WTC11 (cell line): Measurements from ENCODE around the gene ENO3. TPM values are rescaled to one million over a fixed set of nuclear protein-coding genes. Genes with fewer than 3 reads are reported as not detected.

Experiments used
- ATAC-seq: fragments of 200-7000 bp; cut with Tn5 transposase; 2 replicates; pipeline ENCODE4 v1.10.0; 2021; ENCODE audit warnings: mild to moderate bottlenecking, moderate library complexity
- CTCF ChIA-PET: fragments of 300-600 bp; sonication (Branson Sonifier 250); formaldehyde crosslinking; loops from one replicate; lab custom pipeline; 2021; ENCODE audit warnings: antibody characterized with exemption; lab: Charles Lee
- POLR2A ChIA-PET: fragments of 350-600 bp; sonication (Branson Sonifier 250); formaldehyde crosslinking; loops from one replicate; lab custom pipeline; 2021; ENCODE audit warnings: antibody characterized with exemption; lab: Charles Lee
- DNase-seq: peaks from one replicate; pipeline ENCODE4 v3.0.0; 2021; ENCODE audit warnings: low spot score
- H3K27ac Mint-ChIP-seq: 2 replicates; pipeline ENCODE4 v1.8.0; 2021; ENCODE audit warnings: mixed read lengths
- H3K27me3 Mint-ChIP-seq: 2 replicates; pipeline ENCODE4 v1.8.0; 2021; ENCODE audit warnings: low read depth, mild to moderate bottlenecking, moderate library complexity, mixed read lengths
- H3K36me3 Mint-ChIP-seq: 2 replicates; pipeline ENCODE4 v1.8.0; 2021; ENCODE audit warnings: mixed read lengths
- H3K4me1 Mint-ChIP-seq: 2 replicates; pipeline ENCODE4 v1.8.0; 2022; ENCODE audit warnings: mixed read lengths
- H3K4me3 Mint-ChIP-seq: 2 replicates; pipeline ENCODE4 v1.8.0; 2021; ENCODE audit warnings: mild to moderate bottlenecking, moderate library complexity, mixed read lengths
- H3K9me3 Mint-ChIP-seq: 2 replicates; pipeline ENCODE4 v1.8.0; 2021; ENCODE audit warnings: mixed read lengths
- ATF3 ChIP-seq: sonication (generic); formaldehyde crosslinking; conservative IDR thresholded peaks from 2 replicates; pipeline ENCODE4 v1.8.1; 2022; ENCODE audit warnings: mild to moderate bottlenecking, missing genetic modification reagents
- ATF6 ChIP-seq: sonication (generic); formaldehyde crosslinking; IDR thresholded peaks from 2 replicates; pipeline ENCODE4 v1.8.1; 2023; ENCODE audit warnings: mild to moderate bottlenecking, missing genetic modification reagents
- CREB1 ChIP-seq: sonication (generic); formaldehyde crosslinking; IDR thresholded peaks from 2 replicates; pipeline ENCODE4 v1.8.0; 2023; ENCODE audit warnings: mild to moderate bottlenecking, missing genetic modification reagents
- E2F1 ChIP-seq: sonication (generic); formaldehyde crosslinking; IDR thresholded peaks from 2 replicates; pipeline ENCODE4 v1.8.0; 2022; ENCODE audit warnings: mild to moderate bottlenecking, missing genetic modification reagents
- ERG ChIP-seq: fragments of 250-450 bp; sonication (Bioruptor Pico); IDR thresholded peaks from 2 replicates; pipeline ENCODE4 v1.8.0; 2021; ENCODE audit warnings: mild to moderate bottlenecking
- GABPB1 ChIP-seq: sonication (generic); formaldehyde crosslinking; IDR thresholded peaks from 2 replicates; pipeline ENCODE4 v1.8.1; 2023; ENCODE audit warnings: mild to moderate bottlenecking, missing genetic modification reagents
- KAT7 ChIP-seq: sonication (generic); formaldehyde crosslinking; IDR thresholded peaks from 2 replicates; pipeline ENCODE4 v1.8.1; 2023; ENCODE audit warnings: missing genetic modification reagents, mild to moderate bottlenecking, borderline replicate concordance
- PRRX2 ChIP-seq: fragments of 250-450 bp; sonication (Bioruptor Pico); IDR thresholded peaks from 2 replicates; pipeline ENCODE4 v1.8.0; 2021; ENCODE audit warnings: mild to moderate bottlenecking
- TCF7 ChIP-seq: sonication (generic); formaldehyde crosslinking; IDR thresholded peaks from 2 replicates; pipeline ENCODE4 v1.8.0; 2022; ENCODE audit warnings: mild to moderate bottlenecking, low read depth, missing genetic modification reagents, moderate library complexity
- ZBTB43 ChIP-seq: sonication (generic); formaldehyde crosslinking; IDR thresholded peaks from 2 replicates; pipeline ENCODE4 v1.8.1; 2023; ENCODE audit warnings: mild to moderate bottlenecking, missing genetic modification reagents
- ZNF423 ChIP-seq: fragments of 250-450 bp; sonication (Bioruptor Pico); IDR thresholded peaks from 2 replicates; pipeline ENCODE4 v2.1.2; 2022; ENCODE audit warnings: mild to moderate bottlenecking, moderate library complexity
- total RNA-seq: library from RNA; stranded (reverse); gene quantifications from 3 replicates; pipeline ENCODE4 v1.2.3, GENCODE V29; 2021
- TF ChIP-seq, protein P1 (sequence below): sonication (generic); formaldehyde crosslinking; IDR thresholded peaks from 2 replicates; pipeline ENCODE4 v1.8.0; 2023; ENCODE audit warnings: mild to moderate bottlenecking, missing genetic modification reagents
- TF ChIP-seq, protein P2 (sequence below): sonication (generic); formaldehyde crosslinking; IDR thresholded peaks from 2 replicates; pipeline ENCODE4 v1.8.1; 2022; ENCODE audit warnings: mild to moderate bottlenecking, moderate library complexity, missing genetic modification reagents
- TF ChIP-seq, protein P3 (sequence below): sonication (generic); formaldehyde crosslinking; IDR thresholded peaks from 2 replicates; pipeline ENCODE4 v1.8.1; 2023; ENCODE audit warnings: mild to moderate bottlenecking, moderate library complexity, missing genetic modification reagents
- TF ChIP-seq, protein P4 (sequence below): sonication (generic); formaldehyde crosslinking; IDR thresholded peaks from 2 replicates; pipeline ENCODE4 v1.8.1; 2023; ENCODE audit warnings: mild to moderate bottlenecking, missing genetic modification reagents, borderline replicate concordance
- TF ChIP-seq, protein P5 (sequence below): sonication (generic); formaldehyde crosslinking; IDR thresholded peaks from 2 replicates; pipeline ENCODE4 v1.8.0; 2022; ENCODE audit warnings: mild to moderate bottlenecking, missing genetic modification reagents
- TF ChIP-seq, protein P6 (sequence below): fragments of 250-450 bp; sonication (Bioruptor Pico); IDR thresholded peaks from 2 replicates; pipeline ENCODE4 v1.9.0; 2021; ENCODE audit warnings: moderate library complexity, mild to moderate bottlenecking, inconsistent platforms, borderline replicate concordance

The ENO3 gene
- total RNA-seq, 1 experiment from 2014 or later = 30.9 TPM

- Mint-ChIP-seq H3K4me1 (peaks cover 13% of the 10 kb centered on the region), H3K36me3 (peaks cover 60% of the 10 kb centered on the region), H3K9me3 (no peaks in the 10 kb centered on the region), H3K4me3 (no peak overlapping the region), H3K27me3 (no peaks in the 10 kb centered on the region), H3K27ac (no peak overlapping the region)
- ChIA-PET POLR2A (no interaction called here), CTCF (no interaction called here)
- ATAC-seq (no peak), DNase-seq (no peak)
- TF ChIP-seq ERG (CRISPR knock-in tag) (no peak), KAT7 (no peak), GABPB1 (no peak), ATF3 (CRISPR knock-in tag) (no peak), TCF7 (no peak), E2F1 (CRISPR knock-in tag) (no peak), ZNF423 (CRISPR knock-in tag) (no peak), ATF6 (CRISPR knock-in tag) (no peak), PRRX2 (no peak), ZBTB43 (CRISPR knock-in tag) (no peak), CREB1 (no peak)
- TF ChIP-seq, protein P1, sequence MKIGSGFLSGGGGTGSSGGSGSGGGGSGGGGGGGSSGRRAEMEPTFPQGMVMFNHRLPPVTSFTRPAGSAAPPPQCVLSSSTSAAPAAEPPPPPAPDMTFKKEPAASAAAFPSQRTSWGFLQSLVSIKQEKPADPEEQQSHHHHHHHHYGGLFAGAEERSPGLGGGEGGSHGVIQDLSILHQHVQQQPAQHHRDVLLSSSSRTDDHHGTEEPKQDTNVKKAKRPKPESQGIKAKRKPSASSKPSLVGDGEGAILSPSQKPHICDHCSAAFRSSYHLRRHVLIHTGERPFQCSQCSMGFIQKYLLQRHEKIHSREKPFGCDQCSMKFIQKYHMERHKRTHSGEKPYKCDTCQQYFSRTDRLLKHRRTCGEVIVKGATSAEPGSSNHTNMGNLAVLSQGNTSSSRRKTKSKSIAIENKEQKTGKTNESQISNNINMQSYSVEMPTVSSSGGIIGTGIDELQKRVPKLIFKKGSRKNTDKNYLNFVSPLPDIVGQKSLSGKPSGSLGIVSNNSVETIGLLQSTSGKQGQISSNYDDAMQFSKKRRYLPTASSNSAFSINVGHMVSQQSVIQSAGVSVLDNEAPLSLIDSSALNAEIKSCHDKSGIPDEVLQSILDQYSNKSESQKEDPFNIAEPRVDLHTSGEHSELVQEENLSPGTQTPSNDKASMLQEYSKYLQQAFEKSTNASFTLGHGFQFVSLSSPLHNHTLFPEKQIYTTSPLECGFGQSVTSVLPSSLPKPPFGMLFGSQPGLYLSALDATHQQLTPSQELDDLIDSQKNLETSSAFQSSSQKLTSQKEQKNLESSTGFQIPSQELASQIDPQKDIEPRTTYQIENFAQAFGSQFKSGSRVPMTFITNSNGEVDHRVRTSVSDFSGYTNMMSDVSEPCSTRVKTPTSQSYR (CRISPR knock-in tag) = no peak
- TF ChIP-seq, protein P2, sequence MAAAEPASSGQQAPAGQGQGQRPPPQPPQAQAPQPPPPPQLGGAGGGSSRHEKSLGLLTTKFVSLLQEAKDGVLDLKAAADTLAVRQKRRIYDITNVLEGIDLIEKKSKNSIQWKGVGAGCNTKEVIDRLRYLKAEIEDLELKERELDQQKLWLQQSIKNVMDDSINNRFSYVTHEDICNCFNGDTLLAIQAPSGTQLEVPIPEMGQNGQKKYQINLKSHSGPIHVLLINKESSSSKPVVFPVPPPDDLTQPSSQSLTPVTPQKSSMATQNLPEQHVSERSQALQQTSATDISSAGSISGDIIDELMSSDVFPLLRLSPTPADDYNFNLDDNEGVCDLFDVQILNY = no peak
- TF ChIP-seq, protein P3, sequence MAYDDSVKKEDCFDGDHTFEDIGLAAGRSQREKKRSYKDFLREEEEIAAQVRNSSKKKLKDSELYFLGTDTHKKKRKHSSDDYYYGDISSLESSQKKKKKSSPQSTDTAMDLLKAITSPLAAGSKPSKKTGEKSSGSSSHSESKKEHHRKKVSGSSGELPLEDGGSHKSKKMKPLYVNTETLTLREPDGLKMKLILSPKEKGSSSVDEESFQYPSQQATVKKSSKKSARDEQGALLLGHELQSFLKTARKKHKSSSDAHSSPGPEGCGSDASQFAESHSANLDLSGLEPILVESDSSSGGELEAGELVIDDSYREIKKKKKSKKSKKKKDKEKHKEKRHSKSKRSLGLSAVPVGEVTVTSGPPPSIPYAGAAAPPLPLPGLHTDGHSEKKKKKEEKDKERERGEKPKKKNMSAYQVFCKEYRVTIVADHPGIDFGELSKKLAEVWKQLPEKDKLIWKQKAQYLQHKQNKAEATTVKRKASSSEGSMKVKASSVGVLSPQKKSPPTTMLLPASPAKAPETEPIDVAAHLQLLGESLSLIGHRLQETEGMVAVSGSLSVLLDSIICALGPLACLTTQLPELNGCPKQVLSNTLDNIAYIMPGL (CRISPR knock-in tag) = no peak
- TF ChIP-seq, protein P4, sequence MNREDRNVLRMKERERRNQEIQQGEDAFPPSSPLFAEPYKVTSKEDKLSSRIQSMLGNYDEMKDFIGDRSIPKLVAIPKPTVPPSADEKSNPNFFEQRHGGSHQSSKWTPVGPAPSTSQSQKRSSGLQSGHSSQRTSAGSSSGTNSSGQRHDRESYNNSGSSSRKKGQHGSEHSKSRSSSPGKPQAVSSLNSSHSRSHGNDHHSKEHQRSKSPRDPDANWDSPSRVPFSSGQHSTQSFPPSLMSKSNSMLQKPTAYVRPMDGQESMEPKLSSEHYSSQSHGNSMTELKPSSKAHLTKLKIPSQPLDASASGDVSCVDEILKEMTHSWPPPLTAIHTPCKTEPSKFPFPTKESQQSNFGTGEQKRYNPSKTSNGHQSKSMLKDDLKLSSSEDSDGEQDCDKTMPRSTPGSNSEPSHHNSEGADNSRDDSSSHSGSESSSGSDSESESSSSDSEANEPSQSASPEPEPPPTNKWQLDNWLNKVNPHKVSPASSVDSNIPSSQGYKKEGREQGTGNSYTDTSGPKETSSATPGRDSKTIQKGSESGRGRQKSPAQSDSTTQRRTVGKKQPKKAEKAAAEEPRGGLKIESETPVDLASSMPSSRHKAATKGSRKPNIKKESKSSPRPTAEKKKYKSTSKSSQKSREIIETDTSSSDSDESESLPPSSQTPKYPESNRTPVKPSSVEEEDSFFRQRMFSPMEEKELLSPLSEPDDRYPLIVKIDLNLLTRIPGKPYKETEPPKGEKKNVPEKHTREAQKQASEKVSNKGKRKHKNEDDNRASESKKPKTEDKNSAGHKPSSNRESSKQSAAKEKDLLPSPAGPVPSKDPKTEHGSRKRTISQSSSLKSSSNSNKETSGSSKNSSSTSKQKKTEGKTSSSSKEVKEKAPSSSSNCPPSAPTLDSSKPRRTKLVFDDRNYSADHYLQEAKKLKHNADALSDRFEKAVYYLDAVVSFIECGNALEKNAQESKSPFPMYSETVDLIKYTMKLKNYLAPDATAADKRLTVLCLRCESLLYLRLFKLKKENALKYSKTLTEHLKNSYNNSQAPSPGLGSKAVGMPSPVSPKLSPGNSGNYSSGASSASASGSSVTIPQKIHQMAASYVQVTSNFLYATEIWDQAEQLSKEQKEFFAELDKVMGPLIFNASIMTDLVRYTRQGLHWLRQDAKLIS (CRISPR knock-in tag) = no peak
- TF ChIP-seq, protein P5, sequence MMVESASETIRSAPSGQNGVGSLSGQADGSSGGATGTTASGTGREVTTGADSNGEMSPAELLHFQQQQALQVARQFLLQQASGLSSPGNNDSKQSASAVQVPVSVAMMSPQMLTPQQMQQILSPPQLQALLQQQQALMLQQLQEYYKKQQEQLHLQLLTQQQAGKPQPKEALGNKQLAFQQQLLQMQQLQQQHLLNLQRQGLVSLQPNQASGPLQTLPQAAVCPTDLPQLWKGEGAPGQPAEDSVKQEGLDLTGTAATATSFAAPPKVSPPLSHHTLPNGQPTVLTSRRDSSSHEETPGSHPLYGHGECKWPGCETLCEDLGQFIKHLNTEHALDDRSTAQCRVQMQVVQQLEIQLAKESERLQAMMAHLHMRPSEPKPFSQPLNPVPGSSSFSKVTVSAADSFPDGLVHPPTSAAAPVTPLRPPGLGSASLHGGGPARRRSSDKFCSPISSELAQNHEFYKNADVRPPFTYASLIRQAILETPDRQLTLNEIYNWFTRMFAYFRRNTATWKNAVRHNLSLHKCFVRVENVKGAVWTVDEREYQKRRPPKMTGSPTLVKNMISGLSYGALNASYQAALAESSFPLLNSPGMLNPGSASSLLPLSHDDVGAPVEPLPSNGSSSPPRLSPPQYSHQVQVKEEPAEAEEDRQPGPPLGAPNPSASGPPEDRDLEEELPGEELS (CRISPR knock-in tag) = no peak
- TF ChIP-seq, protein P6, sequence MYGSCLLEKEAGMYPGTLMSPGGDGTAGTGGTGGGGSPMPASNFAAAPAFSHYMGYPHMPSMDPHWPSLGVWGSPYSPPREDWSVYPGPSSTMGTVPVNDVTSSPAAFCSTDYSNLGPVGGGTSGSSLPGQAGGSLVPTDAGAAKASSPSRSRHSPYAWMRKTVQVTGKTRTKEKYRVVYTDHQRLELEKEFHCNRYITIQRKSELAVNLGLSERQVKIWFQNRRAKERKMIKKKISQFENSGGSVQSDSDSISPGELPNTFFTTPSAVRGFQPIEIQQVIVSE (CRISPR knock-in tag) = no peak
Observed at GRCh38 chr17:5003214-5003867, 52.4 kb downstream of the ENO3 start.
